HG02610 (cell line): ENCODE data around the gene RASAL1.

Experiments
- ATAC-seq: cut with Tn5 transposase; IDR thresholded peaks from one replicate; pipeline ENCODE4 v1.9.1; 2021; ENCODE audit warnings: mild to moderate bottlenecking, moderate library complexity; ENCODE audit not compliant: unreplicated experiment

RASAL1 gene

GRCh38 chr12:113162102-113163029 is 26.8 kb upstream of the RASAL1 start:
- no peak for ATAC-seq

- ATAC-seq = no peak
Measured at GRCh38 chr12:113161415-113162016, 26.0 kb upstream of the RASAL1 start.

GRCh38 chr12:113159937-113160336 is 24.4 kb upstream of the RASAL1 start:
- ATAC-seq = no peak

- ATAC-seq = no peak
Measured at GRCh38 chr12:113158439-113159203, 23.1 kb upstream of the RASAL1 start.

GRCh38 chr12:113157218-113157859 is 21.8 kb upstream of the RASAL1 start:
- ATAC-seq = no peak

- ATAC-seq = no peak
Measured at GRCh38 chr12:113155646-113156045, 20.1 kb upstream of the RASAL1 start.

- no peak for ATAC-seq
Measured at GRCh38 chr12:113155060-113155459, 19.5 kb upstream of the RASAL1 start.

- ATAC-seq = no peak
Measured at GRCh38 chr12:113154351-113154973, 18.9 kb upstream of the RASAL1 start.

GRCh38 chr12:113152835-113153814 is 17.6 kb upstream of the RASAL1 start:
- peak; percentile 41 for ATAC-seq

GRCh38 chr12:113152196-113152834 is 16.8 kb upstream of the RASAL1 start:
- ATAC-seq = no peak

- ATAC-seq = no peak
Measured at GRCh38 chr12:113151655-113152054, 16.1 kb upstream of the RASAL1 start.

- ATAC-seq = no peak
Measured at GRCh38 chr12:113149361-113150150, 14.0 kb upstream of the RASAL1 start, which contains the start of gene CFAP73. CFAP73 (plus strand) TSS chr12:113149724; CDS start chr12:113149858, 134 bp downstream.

- ATAC-seq = no peak
Measured at GRCh38 chr12:113146999-113147398, 11.4 kb upstream of the RASAL1 start.

GRCh38 chr12:113145720-113146551 is 10.4 kb upstream of the RASAL1 start:
- ATAC-seq = no peak

- no peak for ATAC-seq
Measured at GRCh38 chr12:113144806-113145205, 9.2 kb upstream of the RASAL1 start.

- no peak for ATAC-seq
Measured at GRCh38 chr12:113143959-113144358, 8.4 kb upstream of the RASAL1 start.

GRCh38 chr12:113142886-113143332 is 7.3 kb upstream of the RASAL1 start:
- no peak for ATAC-seq
